ENCODE data around the gene DSC1.

DNA sequence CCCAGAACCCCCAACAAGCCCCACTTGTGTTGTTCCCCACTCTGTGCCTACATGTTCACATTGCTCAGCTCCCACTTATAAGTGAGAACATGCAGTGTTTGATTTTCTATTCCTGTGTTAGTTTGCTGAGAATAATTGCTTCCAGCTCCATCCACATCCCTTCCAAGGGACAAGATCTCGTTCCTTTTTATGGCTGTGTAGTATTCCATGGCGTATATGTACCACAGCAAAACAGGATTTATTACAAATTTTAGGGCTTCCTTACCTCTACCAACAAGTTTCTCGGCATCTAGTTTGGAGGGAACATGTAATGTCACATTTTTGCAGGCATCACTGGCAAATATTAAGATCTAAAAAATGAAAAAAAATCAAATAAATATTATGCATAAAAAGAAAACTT, 69.4 kb downstream of the DSC1 start:
- TF ChIP-seq CEBPB (IDR thresholded peaks at IDR 0.05) (no peak), YY1 (IDR thresholded peaks at IDR 0.05; ENCODE audit: low read depth) (no peak), TAF1 (IDR thresholded peaks at IDR 0.05; ENCODE audit: low read depth) (no peak), NFIC (IDR thresholded peaks at IDR 0.05) (no peak), EP300 (IDR thresholded peaks at IDR 0.05; ENCODE audit: borderline replicate concordance) (no peak), EGR1 (IDR thresholded peaks at IDR 0.05) (no peak), TCF12 (IDR thresholded peaks at IDR 0.05; ENCODE audit: low read depth) (no peak), ZBTB7A (IDR thresholded peaks at IDR 0.05; ENCODE audit: low read depth) (no peak)
